Measurements from ENCODE around the gene CLASRP.

CLASRP gene

GRCh38 chr19:45091031-45091923 lies 52.4 kb downstream of the CLASRP start:
- no peaks in the 10 kb centered on the region for H3K9me2 ChIP-seq (replicated peaks; ENCODE audit: control insufficient read depth, low read length)
- H3K27me3 ChIP-seq (ENCODE audit: control insufficient read depth, low read length): no peaks in the 10 kb centered on the region
- H3K4me1 ChIP-seq (ENCODE audit: control insufficient read depth, low read length): peaks cover 27% of the 10 kb centered on the region
- peaks cover 18% of the 10 kb centered on the region; the same call in 1 of the 2 replicates for H4K20me1 ChIP-seq (ENCODE audit: control insufficient read depth, insufficient read depth, low read depth, low read length)
- peak overlapping the region; percentile 86 for H3K4me3 ChIP-seq (ENCODE audit: low read length)
- peaks cover 61% of the 10 kb centered on the region for H3K79me2 ChIP-seq (ENCODE audit: control insufficient read depth, low read length)
- TF ChIP-seq CTCF (IDR thresholded peaks at IDR 0.05; ENCODE audit: low read depth, low read length, poor library complexity, severe bottlenecking) (no peak), EZH2phosphoT487 (IDR thresholded peaks at IDR 0.05; ENCODE audit: borderline replicate concordance, low read length) (no peak)
- peak overlapping the region; percentile 97 for H3K4me2 ChIP-seq (ENCODE audit: low read length)
- H3F3A ChIP-seq (ENCODE audit: control insufficient read depth, insufficient read depth): peaks cover 21% of the 10 kb centered on the region
- no peaks in the 10 kb centered on the region for H3K9me3 ChIP-seq (ENCODE audit: control insufficient read depth, insufficient read depth, low read length)
- peak overlapping the region; percentile 80 for H3K27ac ChIP-seq (ENCODE audit: low read depth, low read length)
- peaks cover 53% of the 10 kb centered on the region for H3K36me3 ChIP-seq (ENCODE audit: control insufficient read depth, low read length)

DNA sequence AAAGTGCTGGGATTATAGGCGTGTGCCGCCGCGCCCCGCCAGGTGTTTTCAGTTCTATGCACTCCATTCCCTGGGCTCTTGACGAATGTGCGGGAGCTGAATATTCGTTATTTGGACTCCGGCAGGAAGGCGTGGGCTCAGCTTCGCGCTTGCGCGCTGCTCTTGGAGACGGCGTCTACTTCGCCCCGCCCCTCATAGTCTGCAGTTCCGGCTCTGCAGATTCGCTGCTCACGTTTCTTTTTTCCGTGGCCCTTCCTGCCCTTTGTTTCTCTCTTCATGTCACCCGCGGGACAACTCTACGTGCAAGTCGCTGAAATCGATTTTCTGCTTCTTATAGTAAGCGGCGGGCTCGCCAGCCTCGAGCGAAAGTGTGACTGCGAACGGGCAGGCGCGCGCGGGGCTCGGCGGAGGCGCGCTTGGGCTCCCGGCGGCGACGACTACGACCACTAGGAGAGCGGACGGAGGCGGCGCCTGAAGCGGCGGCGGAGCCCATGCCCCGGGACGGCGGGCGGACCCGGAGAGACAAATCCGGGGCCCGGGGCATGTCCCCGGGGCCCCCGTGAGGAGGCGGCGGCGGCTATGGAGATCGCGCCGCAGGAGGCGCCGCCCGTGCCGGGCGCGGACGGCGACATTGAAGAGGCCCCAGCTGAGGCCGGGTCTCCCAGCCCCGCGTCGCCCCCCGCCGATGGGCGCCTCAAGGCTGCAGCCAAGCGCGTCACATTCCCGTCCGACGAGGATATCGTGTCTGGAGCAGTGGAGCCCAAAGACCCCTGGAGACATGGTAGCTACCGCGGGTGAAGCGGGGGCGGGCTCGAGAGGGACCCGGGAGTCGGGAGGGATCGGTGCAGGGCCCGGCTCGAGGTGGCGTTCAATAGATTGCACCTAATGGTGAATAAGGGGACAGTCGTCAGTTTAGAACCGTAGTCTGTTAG lies 54.2 kb downstream of the CLASRP start, which contains the start of gene PPP1R37:
Gene PPP1R37 (plus strand): TSS at position 433 of the 932 bp plus-strand sequence. CDS start 147 bp downstream, at position 580.
- H3K4me2 ChIP-seq (ENCODE audit: low read length): peak within 1 kb of the TSS; percentile 97
- no peaks in the 10 kb centered on the region for H3K9me3 ChIP-seq (ENCODE audit: control insufficient read depth, insufficient read depth, low read length)
- peaks cover 18% of the 10 kb centered on the region; the same call in 1 of the 2 replicates for H4K20me1 ChIP-seq (ENCODE audit: control insufficient read depth, insufficient read depth, low read depth, low read length)
- H3K9me2 ChIP-seq (replicated peaks; ENCODE audit: control insufficient read depth, low read length): no peaks in the 10 kb centered on the region
- H3K4me1 ChIP-seq (ENCODE audit: control insufficient read depth, low read length): peaks cover 27% of the 10 kb centered on the region
- peak within 1 kb of the TSS; percentile 80 for H3K27ac ChIP-seq (ENCODE audit: low read depth, low read length)
- H3K36me3 ChIP-seq (ENCODE audit: control insufficient read depth, low read length): peaks cover 48% of the 10 kb centered on the region
- peaks cover 64% of the 10 kb centered on the region for H3K79me2 ChIP-seq (ENCODE audit: control insufficient read depth, low read length)
- H3K4me3 ChIP-seq (ENCODE audit: low read length): peak within 1 kb of the TSS; percentile 86
- H3K27me3 ChIP-seq (ENCODE audit: control insufficient read depth, low read length): no peaks in the 10 kb centered on the region
- H3F3A ChIP-seq (ENCODE audit: control insufficient read depth, insufficient read depth): peaks cover 21% of the 10 kb centered on the region
- TF ChIP-seq EZH2phosphoT487 (IDR thresholded peaks at IDR 0.05; ENCODE audit: borderline replicate concordance, low read length): no peak
- peak; percentile 51 for TF ChIP-seq CTCF (IDR thresholded peaks at IDR 0.05; ENCODE audit: low read depth, low read length, poor library complexity, severe bottlenecking)

DNA sequence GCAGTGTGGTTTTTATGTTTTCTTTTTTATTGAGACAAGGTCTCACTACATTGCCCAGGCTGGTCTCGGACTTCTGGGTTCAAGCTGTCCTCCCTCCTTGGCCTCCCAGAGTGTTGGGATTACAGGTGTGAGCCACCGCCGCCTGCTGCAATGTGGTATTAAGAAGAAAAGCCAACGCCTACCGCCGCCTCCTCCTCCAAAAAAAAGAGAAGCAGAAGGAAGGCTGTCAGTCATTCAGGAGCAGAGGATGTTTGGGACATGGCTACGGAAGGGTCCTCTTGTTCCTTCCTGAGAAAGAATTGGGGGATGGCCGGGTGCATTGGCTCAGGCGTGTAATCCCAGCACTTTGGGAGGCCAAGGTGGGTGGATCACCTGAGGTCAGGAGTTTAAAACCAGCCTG lies 55.3 kb downstream of the CLASRP start:
- no peaks in the 10 kb centered on the region for H3K9me2 ChIP-seq (replicated peaks; ENCODE audit: control insufficient read depth, low read length)
- H4K20me1 ChIP-seq (ENCODE audit: control insufficient read depth, insufficient read depth, low read depth, low read length): peaks cover 18% of the 10 kb centered on the region; the same call in 1 of the 2 replicates
- no peaks in the 10 kb centered on the region for H3K9me3 ChIP-seq (ENCODE audit: control insufficient read depth, insufficient read depth, low read length)
- peaks cover 40% of the 10 kb centered on the region for H3K36me3 ChIP-seq (ENCODE audit: control insufficient read depth, low read length)
- no peak overlapping the region; the same call in 1 of the 2 replicates for H3K27ac ChIP-seq (ENCODE audit: low read depth, low read length)
- TF ChIP-seq EZH2phosphoT487 (IDR thresholded peaks at IDR 0.05; ENCODE audit: borderline replicate concordance, low read length): no peak
- TF ChIP-seq CTCF (IDR thresholded peaks at IDR 0.05; ENCODE audit: low read depth, low read length, poor library complexity, severe bottlenecking): no peak
- peaks cover 19% of the 10 kb centered on the region for H3F3A ChIP-seq (ENCODE audit: control insufficient read depth, insufficient read depth)
- H3K4me1 ChIP-seq (ENCODE audit: control insufficient read depth, low read length): peaks cover 27% of the 10 kb centered on the region
- H3K4me3 ChIP-seq (ENCODE audit: low read length): peak overlapping the region; percentile 86
- H3K79me2 ChIP-seq (ENCODE audit: control insufficient read depth, low read length): peaks cover 64% of the 10 kb centered on the region
- peak overlapping the region; percentile 97 for H3K4me2 ChIP-seq (ENCODE audit: low read length)
- no peaks in the 10 kb centered on the region for H3K27me3 ChIP-seq (ENCODE audit: control insufficient read depth, low read length)
